ENCODE data around the gene DNAH17. TPM values are rescaled to one million over a fixed set of nuclear protein-coding genes. Genes with fewer than 3 reads are reported as not detected.
A peak's percentile ranks its signal among the peaks of the same experiment; 100 is the strongest.

The DNAH17 gene
- total RNA-seq, 1 experiment from 2014 or later, result 0.41 TPM

GRCh38 chr17:78460176-78460675, 117.0 kb downstream of the DNAH17 start:
- in situ Hi-C loops (cut with HindIII; ENCODE audit: low pct_unique_long_range_greater_than_20kb, low sequenced_read_pairs), result no loop called here
- no peak for DNase-seq (ENCODE audit: low read depth)

- DNase-seq (ENCODE audit: low read depth), result no peak
- in situ Hi-C loops (cut with HindIII; ENCODE audit: low pct_unique_long_range_greater_than_20kb, low sequenced_read_pairs), result no loop called here
Measured at GRCh38 chr17:78459696-78460095, 117.5 kb downstream of the DNAH17 start.

- in situ Hi-C loops (cut with HindIII; ENCODE audit: low pct_unique_long_range_greater_than_20kb, low sequenced_read_pairs), result no loop called here
Measured at GRCh38 chr17:78458736-78459335, 118.4 kb downstream of the DNAH17 start.

GRCh38 chr17:78458091-78458490, 119.1 kb downstream of the DNAH17 start:
- in situ Hi-C loops (cut with HindIII; ENCODE audit: low pct_unique_long_range_greater_than_20kb, low sequenced_read_pairs), result no loop called here
- no peak for DNase-seq (ENCODE audit: low read depth)

More at GRCh38 chr17:78458736-78459335, 118.4 kb downstream of the DNAH17 start:
- no peak for DNase-seq (ENCODE audit: low read depth)

- in situ Hi-C loops (cut with HindIII; ENCODE audit: low pct_unique_long_range_greater_than_20kb, low sequenced_read_pairs), result no loop called here
Measured at GRCh38 chr17:78454346-78454745, 122.8 kb downstream of the DNAH17 start.

GRCh38 chr17:78451753-78452152, 125.4 kb downstream of the DNAH17 start:
- no peak for DNase-seq (ENCODE audit: low read depth)
- in situ Hi-C loops (cut with HindIII; ENCODE audit: low pct_unique_long_range_greater_than_20kb, low sequenced_read_pairs), result no loop called here

More at GRCh38 chr17:78454346-78454745, 122.8 kb downstream of the DNAH17 start:
- DNase-seq (ENCODE audit: low read depth), result no peak

GRCh38 chr17:78450696-78451345, 126.4 kb downstream of the DNAH17 start:
- in situ Hi-C loops (cut with HindIII; ENCODE audit: low pct_unique_long_range_greater_than_20kb, low sequenced_read_pairs), result no loop called here

GRCh38 chr17:78449983-78450595, 127.1 kb downstream of the DNAH17 start:
- in situ Hi-C loops (cut with HindIII; ENCODE audit: low pct_unique_long_range_greater_than_20kb, low sequenced_read_pairs), result no loop called here
- no peak for DNase-seq (ENCODE audit: low read depth)

More at GRCh38 chr17:78450696-78451345, 126.4 kb downstream of the DNAH17 start:
- DNase-seq (ENCODE audit: low read depth), result no peak

GRCh38 chr17:78448356-78448993, 128.7 kb downstream of the DNAH17 start:
- no peak for DNase-seq (ENCODE audit: low read depth)
- in situ Hi-C loops (cut with HindIII; ENCODE audit: low pct_unique_long_range_greater_than_20kb, low sequenced_read_pairs), result no loop called here

GRCh38 chr17:78446833-78447232, 130.4 kb downstream of the DNAH17 start:
- DNase-seq (ENCODE audit: low read depth), result no peak
- in situ Hi-C loops (cut with HindIII; ENCODE audit: low pct_unique_long_range_greater_than_20kb, low sequenced_read_pairs), result no loop called here

- no peak for DNase-seq (ENCODE audit: low read depth)
- in situ Hi-C loops (cut with HindIII; ENCODE audit: low pct_unique_long_range_greater_than_20kb, low sequenced_read_pairs), result no loop called here
Measured at GRCh38 chr17:78444392-78444791, 132.8 kb downstream of the DNAH17 start.

GRCh38 chr17:78442648-78443218, 134.5 kb downstream of the DNAH17 start:
- no peak for DNase-seq (ENCODE audit: low read depth)
- in situ Hi-C loops (cut with HindIII; ENCODE audit: low pct_unique_long_range_greater_than_20kb, low sequenced_read_pairs), result no loop called here

- no peak for DNase-seq (ENCODE audit: low read depth)
- in situ Hi-C loops (cut with HindIII; ENCODE audit: low pct_unique_long_range_greater_than_20kb, low sequenced_read_pairs), result no loop called here
Measured at GRCh38 chr17:78441271-78441971, 135.8 kb downstream of the DNAH17 start.

- DNase-seq (ENCODE audit: low read depth), result no peak
- in situ Hi-C loops (cut with HindIII; ENCODE audit: low pct_unique_long_range_greater_than_20kb, low sequenced_read_pairs), result no loop called here
Measured at GRCh38 chr17:78438694-78439325, 138.4 kb downstream of the DNAH17 start.

- DNase-seq (ENCODE audit: low read depth), result no peak
- in situ Hi-C loops (cut with HindIII; ENCODE audit: low pct_unique_long_range_greater_than_20kb, low sequenced_read_pairs), result no loop called here
Measured at GRCh38 chr17:78438271-78438691, 138.9 kb downstream of the DNAH17 start.

GRCh38 chr17:78437508-78438169, 139.6 kb downstream of the DNAH17 start:
- in situ Hi-C loops (cut with HindIII; ENCODE audit: low pct_unique_long_range_greater_than_20kb, low sequenced_read_pairs), result no loop called here
- peak; percentile 22 for DNase-seq (ENCODE audit: low read depth)

- in situ Hi-C loops (cut with HindIII; ENCODE audit: low pct_unique_long_range_greater_than_20kb, low sequenced_read_pairs), result no loop called here
- DNase-seq (ENCODE audit: low read depth), result no peak
Measured at GRCh38 chr17:78435330-78436005, 141.7 kb downstream of the DNAH17 start.
